ENCODE results near the gene PTPRK. TPM values are rescaled to one million over a fixed set of nuclear protein-coding genes. Genes with fewer than 3 reads are reported as not detected.

The PTPRK gene
- total RNA-seq, 1 donor from 2014 or later, result 18.4 TPM

DNA sequence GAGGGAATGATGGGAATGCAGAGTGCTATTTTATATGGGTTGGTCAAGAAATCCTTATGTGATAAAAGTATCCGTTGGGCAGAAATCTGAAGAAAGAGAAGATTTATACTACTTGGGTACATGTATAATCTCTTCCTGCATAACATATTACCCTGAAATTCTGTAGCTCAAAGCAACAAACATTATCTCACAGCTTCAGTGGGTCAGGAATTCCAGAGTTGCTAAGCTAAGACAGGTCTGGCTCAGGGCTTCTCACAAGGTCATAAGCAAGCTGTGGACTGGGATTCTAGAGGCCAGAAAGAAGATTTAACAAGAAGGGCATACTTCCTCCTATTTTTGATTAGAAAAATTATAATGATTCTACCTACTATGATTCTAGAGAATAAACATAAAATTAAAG lies 447.0 kb downstream of the PTPRK start:
- Histone ChIP-seq H3K4me3 (no peak overlapping the region), H3K27ac (replicated peaks) (peak overlapping the region; percentile 21), H3K27me3 (ENCODE audit: low read depth) (no peaks in the 10 kb centered on the region), H3K4me1 (peaks cover 6% of the 10 kb centered on the region), H3K36me3 (peaks cover 23% of the 10 kb centered on the region), H3K9me3 (replicated peaks) (no peaks in the 10 kb centered on the region)
- no peak for TF ChIP-seq CTCF (IDR thresholded peaks at IDR 0.05; ENCODE audit: borderline replicate concordance)
- intact Hi-C loops (cut with micrococcal nuclease), result no loop called here
- DNase-seq, result no peak

- Histone ChIP-seq H3K4me3 (no peak overlapping the region), H3K27ac (replicated peaks) (no peak overlapping the region), H3K36me3 (peaks cover 14% of the 10 kb centered on the region), H3K4me1 (peaks cover 21% of the 10 kb centered on the region), H3K27me3 (ENCODE audit: low read depth) (no peaks in the 10 kb centered on the region), H3K9me3 (replicated peaks) (no peaks in the 10 kb centered on the region)
- DNase-seq, result no peak
- TF ChIP-seq CTCF (IDR thresholded peaks at IDR 0.05; ENCODE audit: borderline replicate concordance), result no peak
- intact Hi-C loops (cut with micrococcal nuclease), result no loop called here
Observed at GRCh38 chr6:128071212-128071611, 449.2 kb downstream of the PTPRK start.

DNA sequence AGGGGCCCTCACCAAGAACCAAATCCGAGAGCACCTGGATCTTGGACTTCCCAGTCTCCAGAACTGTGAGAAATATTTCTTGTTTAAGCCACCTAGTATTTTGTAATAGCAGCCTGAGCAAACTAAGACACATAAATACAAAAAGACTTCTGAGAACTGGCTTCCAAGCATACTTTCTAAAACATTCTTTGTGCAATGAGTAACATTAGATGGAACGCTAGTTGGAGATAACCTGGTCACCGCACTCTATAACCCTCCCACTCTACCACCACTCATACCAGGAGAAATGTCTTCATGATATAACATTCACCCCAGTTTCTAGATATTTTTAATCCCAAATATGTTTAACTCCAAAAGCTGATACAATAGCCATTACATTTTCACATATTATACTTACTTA lies 450.0 kb downstream of the PTPRK start:
- intact Hi-C loops (cut with micrococcal nuclease), result no loop called here
- TF ChIP-seq CTCF (IDR thresholded peaks at IDR 0.05; ENCODE audit: borderline replicate concordance), result no peak
- peaks cover 21% of the 10 kb centered on the region for H3K4me1 ChIP-seq
- DNase-seq, result no peak
- no peaks in the 10 kb centered on the region for H3K27me3 ChIP-seq (ENCODE audit: low read depth)
- no peak overlapping the region for H3K27ac ChIP-seq (replicated peaks)
- H3K9me3 ChIP-seq (replicated peaks), result no peaks in the 10 kb centered on the region
- peaks cover 9% of the 10 kb centered on the region for H3K36me3 ChIP-seq
- no peak overlapping the region for H3K4me3 ChIP-seq

GRCh38 chr6:128069188-128069587 lies 451.2 kb downstream of the PTPRK start:
- Histone ChIP-seq H3K36me3 (peaks cover 10% of the 10 kb centered on the region), H3K27ac (replicated peaks) (peak overlapping the region; percentile 54), H3K4me3 (no peak overlapping the region), H3K9me3 (replicated peaks) (no peaks in the 10 kb centered on the region), H3K27me3 (ENCODE audit: low read depth) (no peaks in the 10 kb centered on the region), H3K4me1 (peaks cover 21% of the 10 kb centered on the region)
- DNase-seq, result no peak
- TF ChIP-seq CTCF (IDR thresholded peaks at IDR 0.05; ENCODE audit: borderline replicate concordance), result no peak
- intact Hi-C loops (cut with micrococcal nuclease), result no loop called here

DNA sequence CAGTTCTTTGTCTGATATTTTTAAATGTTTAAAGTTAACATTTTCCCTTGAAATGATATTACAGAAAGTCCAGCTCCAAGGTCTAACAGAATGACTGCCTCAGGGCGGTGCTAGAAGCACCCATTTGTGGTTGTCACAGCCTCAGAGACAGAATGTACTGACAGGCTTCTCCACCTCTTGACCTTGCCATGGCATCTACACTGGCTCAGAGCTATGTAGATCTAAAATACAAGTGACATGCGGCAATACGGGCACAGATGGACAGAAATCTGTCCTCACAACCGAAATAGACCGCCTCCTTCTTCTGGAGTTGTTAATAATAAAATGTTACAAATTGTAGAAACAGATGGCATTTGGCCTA lies 452.3 kb downstream of the PTPRK start:
- peak overlapping the region; percentile 54 for H3K27ac ChIP-seq (replicated peaks)
- H3K27me3 ChIP-seq (ENCODE audit: low read depth), result no peaks in the 10 kb centered on the region
- no peaks in the 10 kb centered on the region for H3K9me3 ChIP-seq (replicated peaks)
- TF ChIP-seq CTCF (IDR thresholded peaks at IDR 0.05; ENCODE audit: borderline replicate concordance), result peak; percentile 33
- H3K4me3 ChIP-seq, result no peak overlapping the region
- intact Hi-C loops (cut with micrococcal nuclease), result no loop called here
- H3K4me1 ChIP-seq, result peaks cover 15% of the 10 kb centered on the region
- H3K36me3 ChIP-seq, result peaks cover 13% of the 10 kb centered on the region
- DNase-seq, result no peak

Data from left ventricle myocardium inferior (tissue), 1 donor.